Left kidney (tissue), 2 donors: ENCODE data around the gene CTTNBP2. TPM values are rescaled to one million over a fixed set of nuclear protein-coding genes. Genes with fewer than 3 reads are reported as not detected.

Experiments used
- DNase-seq: peaks from one replicate; pipeline ENCODE4 v3.0.0-alpha.2; 2013
- polyA plus RNA-seq: library from polyadenylated mRNA; unstranded; fragments of 120-200 nt; gene quantifications from one replicate; pipeline ENCODE4 v1.2.1, GENCODE V29; 2013; ENCODE audit not compliant: insufficient read length

The CTTNBP2 gene
- polyA plus RNA-seq, 1 donor: 39.3 TPM

DNA sequence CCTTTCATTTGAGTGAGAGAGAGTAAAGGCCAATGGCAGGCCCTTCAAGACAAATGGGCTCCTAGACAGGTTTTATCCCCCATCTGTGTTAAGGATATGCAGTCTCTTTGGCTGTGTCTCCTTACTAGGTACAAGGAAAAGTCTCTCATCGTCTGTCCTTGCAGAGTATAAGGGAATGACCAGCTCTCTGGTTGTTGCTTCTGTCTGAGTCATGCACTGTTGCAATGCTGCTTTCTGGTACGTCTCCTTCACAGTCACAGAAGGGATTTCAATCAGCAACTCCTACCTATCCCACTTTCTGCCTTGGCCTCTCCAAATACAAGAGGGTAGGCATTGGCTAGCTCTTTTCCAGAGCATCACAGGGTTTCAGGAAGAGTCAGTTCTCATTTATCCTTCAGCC, 48.1 kb downstream of the CTTNBP2 start:
- no peak for DNase-seq

DNA sequence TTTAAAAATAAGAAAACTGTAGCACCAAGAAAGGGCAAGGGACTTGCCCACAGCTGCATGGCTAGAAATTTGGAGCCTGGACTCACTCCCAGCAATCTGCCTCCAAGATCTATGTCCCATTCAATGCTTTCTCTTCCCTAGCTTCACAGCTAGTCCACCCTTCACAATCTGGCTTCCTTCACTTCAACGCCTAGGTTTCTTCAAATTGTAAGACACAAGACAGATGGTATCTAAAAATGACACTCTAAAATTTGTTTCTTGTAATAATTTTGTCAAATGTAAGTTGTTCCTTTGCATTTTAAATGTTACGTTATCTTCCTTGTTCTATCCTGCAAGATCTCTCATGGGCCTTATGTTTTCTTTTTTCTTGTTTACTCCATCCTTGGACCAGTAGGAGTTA, 48.6 kb downstream of the CTTNBP2 start:
- no peak for DNase-seq

DNA sequence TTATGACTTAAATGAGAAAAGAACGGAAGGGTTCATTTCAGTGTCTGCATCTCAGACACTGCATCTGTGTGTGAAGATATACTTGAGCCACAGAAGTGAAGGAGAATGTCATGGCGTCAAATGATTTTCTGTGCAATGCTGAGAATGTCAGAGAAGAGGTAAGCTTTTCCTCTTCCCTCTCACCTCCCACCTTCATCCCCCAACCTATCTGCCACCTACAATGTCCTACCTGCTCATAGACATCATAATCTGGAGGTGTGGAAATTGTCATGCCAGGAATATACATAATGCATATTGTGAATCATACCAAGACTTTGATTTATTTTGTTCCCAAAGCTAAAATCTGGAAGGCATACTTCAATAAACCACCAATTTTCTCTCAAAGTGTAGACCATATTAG, 53.7 kb downstream of the CTTNBP2 start:
- DNase-seq: no peak

DNA sequence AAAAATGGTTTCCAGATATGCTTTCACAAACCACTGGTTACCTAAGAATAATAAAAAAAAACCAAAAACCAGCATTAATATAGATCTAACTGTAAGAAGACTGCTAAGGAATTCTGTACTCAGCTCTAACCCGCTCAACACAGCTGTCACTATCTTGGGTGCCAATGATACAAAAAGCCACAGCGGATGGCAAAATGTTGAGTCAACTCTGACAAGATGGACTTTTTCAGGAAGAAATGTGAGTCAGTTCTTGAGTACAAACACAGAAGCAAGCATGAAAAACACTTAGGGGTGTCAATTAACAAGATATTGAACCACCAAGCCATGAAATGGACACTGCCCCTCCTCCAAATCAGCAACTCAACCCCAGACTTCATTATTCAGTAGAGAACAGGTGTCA, 55.0 kb downstream of the CTTNBP2 start:
- DNase-seq: no peak

DNA sequence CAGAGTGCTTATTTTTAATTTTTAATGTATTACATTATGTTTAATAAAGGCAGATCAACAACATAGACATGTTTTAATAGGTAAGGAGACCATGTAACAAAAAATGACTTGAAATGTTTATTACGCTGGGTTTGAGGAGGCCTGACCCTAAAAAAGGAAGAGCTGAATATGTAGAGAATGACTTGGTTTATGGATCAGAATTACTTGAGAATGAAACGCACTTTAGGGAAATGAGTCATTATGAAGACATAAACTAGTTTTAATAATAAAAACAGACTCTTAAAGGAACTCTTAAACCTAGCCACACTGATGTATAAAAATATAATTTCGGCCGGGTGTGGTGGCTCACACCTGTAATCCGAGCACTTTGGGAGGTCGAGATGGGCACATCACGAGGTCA, 56.5 kb downstream of the CTTNBP2 start:
- DNase-seq: no peak

DNA sequence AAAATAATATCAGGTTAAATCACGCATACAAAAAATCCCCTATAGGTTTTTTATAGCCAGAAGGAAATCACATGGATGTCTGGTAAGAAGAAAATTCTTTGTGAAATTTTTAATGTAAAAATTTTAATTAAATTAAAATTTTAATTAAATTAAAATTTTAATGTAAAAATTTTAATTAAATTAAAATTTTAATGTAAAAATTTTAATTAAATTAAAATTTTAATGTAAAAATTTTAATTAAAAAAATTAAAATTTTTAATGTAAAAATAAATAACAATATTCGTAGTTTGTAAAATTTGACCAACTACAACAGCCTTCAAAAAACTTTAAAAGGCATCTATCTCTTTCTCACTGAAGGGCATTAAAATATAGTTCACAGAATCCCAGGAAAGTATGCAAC, 61.5 kb downstream of the CTTNBP2 start:
- DNase-seq: no peak

DNA sequence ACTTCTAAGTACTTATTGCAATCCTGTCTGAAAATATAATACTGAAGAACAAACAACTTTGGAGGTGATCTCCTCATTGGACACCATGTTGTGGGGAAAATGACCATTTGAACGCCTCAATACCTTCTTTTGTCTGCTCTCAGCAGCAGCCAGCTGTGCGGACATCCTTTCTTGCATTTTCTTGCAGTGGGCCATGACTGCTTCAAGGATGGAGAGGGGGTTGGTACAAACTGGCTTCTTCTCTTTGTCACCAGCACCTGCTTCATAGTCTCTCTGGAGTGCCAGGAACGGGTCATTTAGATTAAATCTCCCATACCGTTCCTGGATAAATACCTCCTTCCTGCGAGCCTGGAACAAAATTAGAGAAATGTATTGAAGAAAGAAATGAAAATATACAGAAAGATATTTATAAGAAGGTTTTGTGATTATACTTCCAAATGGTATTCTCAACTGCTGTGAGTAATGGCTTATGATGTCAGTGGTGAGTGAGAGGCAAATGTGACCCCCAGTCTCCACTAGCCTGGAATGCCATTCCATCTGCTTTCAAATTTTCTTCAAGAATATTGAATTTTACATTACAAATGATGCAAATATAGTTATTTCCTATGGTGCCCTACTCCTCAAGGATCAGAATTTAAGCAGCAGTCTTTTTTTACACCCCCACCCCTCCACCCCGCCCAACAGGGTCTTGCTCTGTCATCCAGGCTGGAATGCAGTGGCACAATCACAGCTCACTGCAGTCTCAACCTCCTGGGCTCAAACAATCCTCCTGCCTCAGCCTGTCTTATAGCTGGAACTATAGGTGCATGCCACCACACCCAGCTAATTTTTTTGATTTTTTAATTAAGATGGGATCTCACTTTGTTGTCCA, 62.4 kb downstream of the CTTNBP2 start:
- DNase-seq: no peak

DNA sequence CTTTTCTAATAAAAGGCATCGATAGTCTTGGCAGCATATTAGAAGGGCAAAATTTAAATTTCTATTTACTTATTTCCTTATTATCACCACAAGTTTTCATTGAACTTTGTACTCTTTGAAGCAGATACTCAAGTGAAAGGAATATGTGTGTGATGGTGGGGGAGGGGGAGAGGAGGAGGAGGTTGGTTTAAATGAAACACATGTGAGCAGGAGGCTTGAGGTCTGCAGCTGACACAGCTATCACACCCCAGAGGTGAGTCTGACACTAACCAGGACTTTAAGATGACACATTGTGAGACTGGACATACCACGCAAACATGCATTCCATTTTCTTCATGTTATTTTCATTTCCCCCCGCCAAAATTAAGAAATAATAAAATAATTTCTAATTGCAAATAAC, 63.3 kb downstream of the CTTNBP2 start:
- no peak for DNase-seq

DNA sequence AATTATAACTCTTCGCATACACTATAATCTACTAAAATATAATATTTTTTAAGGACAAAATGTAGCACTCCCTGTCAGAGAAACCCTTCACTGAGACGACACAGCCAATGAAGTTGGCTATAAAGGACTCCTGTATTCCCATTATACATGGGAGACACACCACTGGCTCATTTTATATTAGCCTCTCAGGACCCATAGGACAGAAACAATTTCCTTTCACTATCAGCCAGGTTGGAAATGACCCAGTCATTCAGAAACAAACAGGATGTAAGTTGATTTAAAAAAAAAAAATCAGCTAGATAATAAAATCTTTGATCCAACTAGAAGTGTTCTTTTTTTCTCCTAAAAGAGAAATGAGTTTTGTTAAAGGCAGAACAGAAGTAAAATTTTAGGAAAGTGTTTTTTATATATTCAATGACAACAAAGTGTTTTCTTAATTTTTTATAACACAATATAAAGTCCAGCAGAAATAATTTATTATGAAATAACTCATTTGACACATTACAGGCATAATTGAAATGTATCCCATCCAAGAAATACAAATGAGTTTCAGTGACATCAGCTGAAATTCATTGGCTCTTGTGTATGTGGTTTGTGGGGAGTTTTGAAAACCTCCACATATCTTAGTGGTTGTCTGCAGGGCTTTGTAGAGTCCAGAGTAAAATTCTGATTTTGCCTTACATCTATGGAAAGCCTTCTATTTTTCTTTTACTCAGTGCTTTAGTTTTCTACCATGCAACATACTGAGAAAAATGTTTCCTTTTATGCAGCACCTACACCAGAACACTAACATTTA, 64.1 kb downstream of the CTTNBP2 start:
- DNase-seq: no peak

DNA sequence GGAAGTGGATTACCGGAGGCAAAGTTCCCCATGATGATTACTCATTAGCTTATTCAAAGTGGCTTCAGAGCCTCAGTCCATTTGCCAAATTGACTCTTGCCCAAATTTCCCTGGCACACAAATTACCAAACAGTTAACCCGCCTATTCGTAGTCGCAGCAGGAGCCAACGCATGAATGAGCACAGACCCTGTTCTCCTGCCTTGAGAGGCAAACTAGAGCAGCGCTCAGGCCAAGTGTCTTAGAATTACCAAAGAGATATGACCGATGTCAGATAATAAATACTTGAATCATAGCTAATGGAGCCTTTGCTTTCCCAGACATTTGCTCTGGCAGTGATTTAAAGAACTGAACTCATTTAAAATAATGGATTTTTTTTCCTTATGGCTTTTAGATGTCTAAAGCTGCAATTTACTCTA, 64.9 kb downstream of the CTTNBP2 start:
- DNase-seq: no peak

DNA sequence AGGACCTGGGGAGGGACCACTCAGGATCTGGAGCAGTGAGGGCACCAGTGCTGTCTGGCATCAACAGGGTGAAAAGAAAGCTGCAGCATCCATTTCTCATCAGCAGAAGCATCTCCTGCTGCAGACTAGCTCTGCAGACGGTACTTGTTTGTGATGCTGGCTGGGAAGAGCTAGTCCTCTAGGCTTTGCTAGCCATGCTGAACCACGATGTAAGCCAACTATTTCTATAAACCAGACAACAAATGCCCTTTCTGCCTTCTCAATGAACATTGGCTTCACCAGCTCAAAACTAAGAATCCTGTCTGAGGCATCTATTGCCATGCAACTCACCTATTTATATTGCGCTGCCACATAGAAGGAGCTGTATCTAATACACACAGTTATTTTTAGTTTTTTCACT, 65.6 kb downstream of the CTTNBP2 start:
- DNase-seq: no peak

DNA sequence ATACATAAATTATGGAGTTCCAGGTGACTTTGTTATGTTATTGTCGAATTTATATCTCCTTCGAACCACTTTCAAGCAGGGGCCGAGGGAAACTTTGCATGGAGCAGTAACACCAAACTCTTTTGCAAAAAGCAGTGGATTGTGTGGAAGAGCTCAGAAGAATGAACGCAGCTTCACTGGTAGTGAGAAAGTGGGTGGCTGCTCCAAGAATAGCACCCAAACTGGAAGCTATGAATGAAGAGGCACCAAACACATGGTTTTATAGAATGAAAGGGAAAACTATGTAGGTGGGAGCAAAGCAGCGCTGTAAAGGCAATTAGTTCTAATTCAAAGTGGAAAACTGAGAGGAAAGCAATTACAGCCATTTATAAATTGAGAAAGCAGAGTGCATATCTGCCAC, 67.2 kb downstream of the CTTNBP2 start:
- DNase-seq: no peak

DNA sequence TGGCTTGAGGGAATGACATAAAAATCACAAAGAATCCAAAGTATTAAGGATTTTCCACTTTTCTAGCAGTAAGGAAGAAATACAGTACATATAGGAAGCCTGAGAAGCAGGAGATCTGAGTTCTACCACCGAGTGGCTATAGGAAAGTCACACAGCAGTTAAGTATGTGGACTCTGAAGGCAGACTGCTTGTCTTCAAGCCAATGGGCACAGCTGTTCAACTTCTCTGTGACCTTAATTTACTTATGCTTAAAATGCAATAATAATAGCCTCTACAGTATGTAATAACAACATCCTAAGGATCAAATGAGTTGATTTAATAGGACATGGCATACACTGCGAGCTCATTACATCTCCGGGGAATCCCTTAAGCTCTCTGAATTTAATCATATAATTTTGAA, 68.0 kb downstream of the CTTNBP2 start:
- DNase-seq: no peak

DNA sequence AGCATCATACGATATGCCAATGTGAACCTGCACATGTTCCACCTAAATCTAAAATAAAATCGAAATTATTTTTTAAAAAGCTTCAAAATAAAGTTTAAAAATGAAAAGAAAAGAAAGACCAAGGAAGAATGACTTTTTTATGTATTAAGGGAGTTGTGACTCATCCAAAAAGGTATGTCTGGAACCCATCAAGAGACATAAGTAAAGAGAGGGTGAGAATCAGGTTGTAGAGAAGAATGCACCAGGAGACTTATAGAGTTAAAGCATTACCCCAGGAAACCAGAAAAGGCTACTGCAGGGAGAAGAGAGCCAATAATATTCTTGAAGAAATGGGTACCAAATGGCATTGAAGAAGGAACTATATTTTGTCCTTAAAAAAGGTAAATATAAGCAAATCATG, 69.8 kb downstream of the CTTNBP2 start:
- DNase-seq: no peak

DNA sequence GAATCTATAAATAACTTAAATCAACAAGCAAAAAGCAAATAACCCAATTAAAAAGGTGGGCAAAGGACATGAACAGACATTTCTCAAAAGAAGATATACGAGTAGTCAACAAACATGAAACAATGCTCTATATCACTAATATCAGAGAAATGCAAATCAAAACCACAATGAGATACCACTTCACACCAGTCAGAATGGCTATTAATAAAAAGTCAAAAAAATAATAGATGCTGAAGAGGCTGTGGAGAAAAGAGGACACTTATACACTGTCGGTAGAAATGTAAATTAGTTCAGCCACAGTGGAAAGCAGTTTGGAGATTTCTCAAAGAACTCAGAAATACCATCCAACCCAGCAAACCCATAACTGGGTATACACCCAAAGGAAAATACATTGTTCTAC, 70.6 kb downstream of the CTTNBP2 start:
- DNase-seq: no peak

DNA sequence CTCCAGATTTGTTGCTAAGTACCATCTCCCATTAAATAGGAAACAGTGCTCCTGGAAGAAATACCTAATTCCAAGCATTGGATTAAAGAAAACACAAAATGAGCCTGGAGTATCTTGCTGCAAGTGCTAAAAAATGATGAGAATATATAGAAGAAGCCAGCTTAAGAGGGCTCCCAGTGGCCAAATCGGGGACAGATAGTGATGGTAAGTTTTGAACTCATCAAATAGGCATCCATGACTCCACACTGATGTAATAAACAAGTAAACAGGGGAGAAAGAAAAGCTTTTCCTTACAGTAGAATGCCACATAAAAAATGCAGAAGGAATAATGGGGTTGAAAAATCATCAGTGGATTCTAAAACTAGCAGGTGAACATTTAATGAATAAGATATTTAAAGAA, 72.4 kb downstream of the CTTNBP2 start:
- no peak for DNase-seq

DNA sequence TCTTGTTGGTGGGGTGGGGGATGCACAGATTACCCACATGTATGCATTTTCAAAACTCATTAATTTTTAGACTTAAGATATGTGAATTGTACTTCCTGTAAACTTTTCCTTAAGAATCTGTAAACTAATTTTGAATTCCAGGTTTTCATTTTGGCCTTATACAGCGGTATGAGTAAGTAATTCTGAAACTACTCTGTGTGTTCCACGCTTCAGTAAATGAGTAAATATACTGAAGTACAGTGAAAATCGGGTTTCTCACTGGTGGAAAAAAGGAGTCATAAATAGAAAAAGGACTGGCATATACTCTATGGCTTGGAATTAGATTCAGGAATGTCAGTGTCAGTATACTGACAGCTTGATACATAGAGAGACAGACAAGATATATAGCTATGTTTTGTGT, 72.8 kb downstream of the CTTNBP2 start:
- no peak for DNase-seq

DNA sequence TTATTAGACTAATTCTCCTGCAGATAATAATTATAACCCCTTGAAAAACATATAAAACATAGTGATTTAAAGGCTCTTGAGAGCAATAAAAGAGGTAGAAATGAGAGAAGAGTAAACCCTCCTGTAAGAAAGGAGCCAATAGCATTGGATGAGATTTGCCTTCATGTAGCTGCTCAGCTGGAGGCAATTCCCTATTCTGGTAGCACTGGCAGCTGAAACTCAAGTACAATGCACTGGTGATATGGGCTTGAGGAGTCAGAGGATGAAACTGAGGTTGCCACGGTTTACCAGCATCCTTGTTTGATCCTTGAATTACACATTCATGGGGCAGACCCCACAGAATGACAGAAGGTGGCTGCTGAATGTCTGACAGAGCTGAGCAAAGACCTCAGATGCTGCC, 76.4 kb downstream of the CTTNBP2 start:
- DNase-seq: no peak

DNA sequence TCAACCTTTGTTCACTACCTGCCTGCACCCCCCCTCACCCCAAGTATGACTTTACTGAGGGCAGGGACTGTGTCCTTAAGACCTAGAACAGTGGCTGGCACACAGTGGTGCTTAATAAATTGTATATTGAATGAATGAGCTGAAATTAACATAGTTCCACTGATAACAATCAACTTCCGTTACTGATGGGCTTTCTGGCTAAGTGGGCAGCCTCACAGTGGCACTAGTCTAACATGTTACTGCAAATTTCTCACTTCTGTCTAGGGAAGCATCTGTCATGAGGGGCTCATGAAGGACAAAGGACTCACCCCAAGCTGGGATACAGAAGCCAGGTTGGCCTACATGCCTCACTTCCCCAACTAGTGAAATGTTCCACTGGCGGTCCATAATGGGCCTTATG, 79.3 kb downstream of the CTTNBP2 start:
- no peak for DNase-seq

DNA sequence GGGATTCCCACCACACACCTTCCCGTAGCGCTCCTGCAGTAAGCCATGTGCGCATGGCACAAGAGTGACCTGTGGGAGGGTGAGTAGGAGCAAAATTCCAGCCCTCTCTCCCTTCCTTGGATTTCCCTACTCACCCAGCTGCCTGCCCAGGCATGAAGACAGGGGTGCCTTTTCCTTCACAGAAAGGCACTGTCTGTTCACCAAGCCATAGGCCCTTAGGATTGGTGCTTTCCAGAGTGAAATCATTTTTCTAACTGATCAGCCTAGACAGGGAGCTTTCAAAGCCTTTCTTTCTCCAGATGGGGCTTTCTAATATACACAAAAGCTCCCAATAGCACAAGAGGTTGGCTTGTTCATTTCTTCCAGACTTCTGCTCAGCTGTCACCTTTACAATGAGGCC, 79.7 kb downstream of the CTTNBP2 start:
- no peak for DNase-seq

DNA sequence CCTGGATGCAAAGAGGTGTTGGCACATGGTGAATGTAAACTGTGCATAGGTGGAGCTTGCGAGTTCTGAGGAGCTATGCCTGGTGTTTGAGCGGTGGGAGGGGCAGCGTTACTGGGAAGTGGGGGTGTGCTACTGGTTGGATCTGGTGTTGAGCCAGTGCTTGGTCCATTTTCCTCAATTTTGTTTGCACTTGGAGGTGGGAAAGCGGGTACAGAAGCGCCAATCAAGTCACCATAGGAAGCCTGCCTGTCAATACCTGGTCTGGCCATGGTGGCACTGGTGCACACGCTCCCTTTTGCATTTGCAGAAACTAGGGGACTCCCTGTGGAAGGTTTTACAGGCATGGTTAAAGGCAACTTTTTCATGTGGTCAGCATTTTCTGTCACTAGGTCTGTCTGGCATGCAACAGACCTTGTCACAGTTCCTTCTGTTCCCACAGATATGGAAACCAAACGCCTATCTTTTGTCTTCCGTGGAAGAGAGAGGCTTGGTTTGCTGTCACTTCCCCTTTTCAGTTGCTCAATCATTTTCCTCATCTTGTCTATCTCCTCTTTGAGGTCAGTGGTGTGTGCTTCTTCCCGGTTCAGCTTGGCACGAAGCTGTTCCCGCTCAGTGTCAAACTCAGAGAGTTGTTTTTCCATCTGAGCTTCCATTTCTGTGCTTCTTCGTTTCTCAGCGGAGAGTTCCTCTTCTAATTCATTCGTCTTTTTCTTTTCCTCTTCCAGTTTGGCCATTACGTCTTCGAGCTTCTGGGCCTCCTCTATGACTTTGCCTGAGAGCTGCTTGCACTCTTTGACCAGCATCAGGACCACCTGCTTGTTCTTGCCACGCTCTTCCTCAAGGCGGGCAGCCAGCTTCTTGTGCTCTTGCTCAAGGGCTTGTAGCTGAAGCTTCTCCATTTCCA, 81.1 kb downstream of the CTTNBP2 start:
- no peak for DNase-seq

DNA sequence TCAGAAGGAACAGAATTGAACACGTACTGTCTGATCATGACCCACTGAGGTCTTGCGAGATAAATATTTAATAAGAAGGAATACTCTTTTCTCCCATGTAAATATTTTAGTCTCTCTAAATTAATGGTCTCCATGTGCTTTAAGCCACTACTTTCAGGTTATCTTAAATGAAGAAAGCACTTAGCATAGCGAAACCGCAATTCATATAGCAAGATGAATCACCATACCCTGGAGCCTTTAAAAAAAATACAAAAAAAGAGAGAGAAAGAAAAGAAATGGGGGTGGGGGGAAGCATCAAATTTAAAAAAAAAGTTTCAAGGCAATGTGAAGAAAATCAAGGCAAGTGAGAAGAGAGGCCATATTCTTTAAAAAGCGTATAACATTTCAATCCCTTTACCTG, 82.5 kb downstream of the CTTNBP2 start:
- no peak for DNase-seq

DNA sequence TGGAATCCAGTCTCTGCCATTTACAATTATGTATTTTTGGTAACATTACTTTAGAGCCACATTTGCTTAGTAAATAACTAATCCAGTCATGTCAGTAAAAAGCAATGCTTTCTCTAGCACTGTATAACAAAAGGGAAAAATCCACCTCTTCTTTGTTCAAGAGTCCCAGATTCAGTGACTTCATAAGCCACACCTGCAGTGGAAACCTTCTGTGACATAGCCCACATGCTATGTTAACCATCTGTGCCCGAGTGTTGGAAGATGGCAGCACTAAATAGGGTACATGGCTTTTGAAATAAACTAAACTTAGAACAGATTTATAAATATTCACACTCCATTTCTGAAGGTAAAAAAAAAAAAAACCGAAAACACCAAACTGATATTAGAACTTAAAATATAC, 83.0 kb downstream of the CTTNBP2 start:
- no peak for DNase-seq
